A549 (cell line): ENCODE data around the gene FAM20B. TPM values are rescaled to one million over a fixed set of nuclear protein-coding genes. Genes with fewer than 3 reads are reported as not detected.
A peak's percentile ranks its signal among the peaks of the same experiment; 100 is the strongest.

ENCODE experiments used
- ATAC-seq, 2 experiments: fragments of 200-7000 bp in 1 of 2; fragments of >200 bp in 1 of 2; cut with Nextera tagmentation in 1 of 2; cut with Tn5 transposase in 1 of 2; 3 replicates each; pipeline versions ENCODE4 v1.8.0 to v1.9.1; 2018 to 2020; ENCODE audit warnings: mild to moderate bottlenecking in 1 of 2, moderate library complexity in 1 of 2
- CTCF ChIA-PET: fragments of 300-600 bp; sonication (Branson Sonifier 250); formaldehyde crosslinking; extraction: SDS; loops from one replicate; lab custom pipeline; 2021; ENCODE audit warnings: antibody characterized with exemption, inconsistent platforms; lab: Yijun Ruan, JAX
- POLR2A ChIA-PET: fragments of 350-600 bp; formaldehyde crosslinking; extraction: SDS; loops from one replicate; lab custom pipeline; 2021; ENCODE audit warnings: antibody characterized with exemption, inconsistent platforms; lab: Yijun Ruan, JAX
- DNase-seq, 2 experiments: peaks; one replicate each; pipeline versions ENCODE4 v3.0.0 to v3.0.0-alpha.2; 2011 to 2016; ENCODE audit warnings: low read depth in 1 of 2, low spot score in 1 of 2
- FAIRE-seq: peaks from 2 replicates; lab custom pipeline; 2011; peaks lifted over from hg19 to GRCh38; lab: Jason Lieb, UNC
- H3K27ac ChIP-seq, 2 experiments: fragments of >200 bp; sonication (Bioruptor Twin); formaldehyde crosslinking; 3 replicates each; pipeline ENCODE4 v1.5.1; 2016 to 2017
- H3K4me1 ChIP-seq: fragments of >200 bp; sonication (Bioruptor Twin); formaldehyde crosslinking; 3 replicates; pipeline ENCODE4 v1.6.1; 2016
- H3K4me2 ChIP-seq: fragments of >200 bp; sonication (Bioruptor Twin); formaldehyde crosslinking; 3 replicates; pipeline ENCODE4 v1.6.1; 2016
- H3K4me3 ChIP-seq: fragments of >200 bp; sonication (Bioruptor Twin); formaldehyde crosslinking; 3 replicates; pipeline ENCODE4 v1.5.1; 2016
- H3K9me3 ChIP-seq: fragments of >200 bp; sonication (Bioruptor Twin); formaldehyde crosslinking; 3 replicates; pipeline ENCODE4 v1.6.1; 2016
- MAFK ChIP-seq: fragments of 450-650 bp; IDR thresholded peaks from 2 replicates; pipeline ENCODE4 v1.6.1; 2014; ENCODE audit not compliant: partially characterized antibody
- WGBS: methylation state at CpG from one replicate; pipeline ENCODE4 v1.1.6; 2017; ENCODE audit errors: missing lambda C conversion rate; 5-methylcytosine and 5-hydroxymethylcytosine counted together
- polyA plus RNA-seq, 4 experiments: library from polyadenylated mRNA; depleted of rRNA in 3 of 4; stranded (reverse); fragments of >200 nt; fragmentation: RNase III in 1 of 4; extraction: RNeasy Plus Mini Kit Qiagen cat#74134 plus additional on column Dnase treatment in 1 of 4; gene quantifications; 2 replicates in 3 of 4; 3 replicates in 1 of 4; pipeline ENCODE4 v1.2.3, GENCODE V29; 2011 to 2017
- TF ChIP-seq, protein P1 (sequence below): fragments of 200-600 bp; sonication (generic); IDR thresholded peaks from 2 replicates; pipeline ENCODE4 v1.6.1; 2016; ENCODE audit warnings: antibody characterized with exemption, mild to moderate bottlenecking, moderate library complexity

The FAM20B gene
- polyA plus RNA-seq, 2 of the 4 experiments (the other 2 are of a cell fraction), result 24.2 to 35.3 TPM

GRCh38 chr1:179124873-179125272 lies 99.2 kb downstream of the FAM20B start:
- CTCF ChIA-PET, result no interaction called here
- FAIRE-seq, result no peak
- peak; percentile 22 for TF ChIP-seq MAFK
- TF ChIP-seq, protein P1, sequence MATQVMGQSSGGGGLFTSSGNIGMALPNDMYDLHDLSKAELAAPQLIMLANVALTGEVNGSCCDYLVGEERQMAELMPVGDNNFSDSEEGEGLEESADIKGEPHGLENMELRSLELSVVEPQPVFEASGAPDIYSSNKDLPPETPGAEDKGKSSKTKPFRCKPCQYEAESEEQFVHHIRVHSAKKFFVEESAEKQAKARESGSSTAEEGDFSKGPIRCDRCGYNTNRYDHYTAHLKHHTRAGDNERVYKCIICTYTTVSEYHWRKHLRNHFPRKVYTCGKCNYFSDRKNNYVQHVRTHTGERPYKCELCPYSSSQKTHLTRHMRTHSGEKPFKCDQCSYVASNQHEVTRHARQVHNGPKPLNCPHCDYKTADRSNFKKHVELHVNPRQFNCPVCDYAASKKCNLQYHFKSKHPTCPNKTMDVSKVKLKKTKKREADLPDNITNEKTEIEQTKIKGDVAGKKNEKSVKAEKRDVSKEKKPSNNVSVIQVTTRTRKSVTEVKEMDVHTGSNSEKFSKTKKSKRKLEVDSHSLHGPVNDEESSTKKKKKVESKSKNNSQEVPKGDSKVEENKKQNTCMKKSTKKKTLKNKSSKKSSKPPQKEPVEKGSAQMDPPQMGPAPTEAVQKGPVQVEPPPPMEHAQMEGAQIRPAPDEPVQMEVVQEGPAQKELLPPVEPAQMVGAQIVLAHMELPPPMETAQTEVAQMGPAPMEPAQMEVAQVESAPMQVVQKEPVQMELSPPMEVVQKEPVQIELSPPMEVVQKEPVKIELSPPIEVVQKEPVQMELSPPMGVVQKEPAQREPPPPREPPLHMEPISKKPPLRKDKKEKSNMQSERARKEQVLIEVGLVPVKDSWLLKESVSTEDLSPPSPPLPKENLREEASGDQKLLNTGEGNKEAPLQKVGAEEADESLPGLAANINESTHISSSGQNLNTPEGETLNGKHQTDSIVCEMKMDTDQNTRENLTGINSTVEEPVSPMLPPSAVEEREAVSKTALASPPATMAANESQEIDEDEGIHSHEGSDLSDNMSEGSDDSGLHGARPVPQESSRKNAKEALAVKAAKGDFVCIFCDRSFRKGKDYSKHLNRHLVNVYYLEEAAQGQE, result no peak

More at GRCh38 chr1:179124873-179125272, 99.2 kb downstream of the FAM20B start:
- Histone ChIP-seq H3K4me3 (no peak overlapping the region), H3K9me3 (no peaks in the 10 kb centered on the region), H3K4me1 (peaks cover 49% of the 10 kb centered on the region), H3K27ac (peak overlapping the region in 1 of 2 experiments; percentile 43; a peak in 2 of 6 replicates), H3K4me2 (0 out of 3 replicates have a peak overlapping the region, but pooled peaks have one; percentile 5)
- ATAC-seq (peak in 1 of 2 experiments; percentile 7; a peak in 1 of 6 replicates), DNase-seq (no peak)
- POLR2A ChIA-PET, result no interaction called here
- WGBS, result 58% methylated on average over 1 of the region's 1 CpG

Other genes with a start within 250 kb of the FAM20B start
- 0.12 and 0.30 TPM in 2 replicates for gene ANGPTL1, start 154.8 kb upstream of the FAM20B start, polyA plus RNA-seq (2011; rRNA removed)
- not detected in 3 replicates for gene ANGPTL1, start 154.8 kb upstream of the FAM20B start, polyA plus RNA-seq (2017; fragmentation: RNase III; extraction: RNeasy Plus Mini Kit Qiagen cat#74134 plus additional on column Dnase treatment)
- gene TOR3A, start 56.2 kb downstream of the FAM20B start, polyA plus RNA-seq (2011; rRNA removed), result 30.7 and 41.0 TPM in 2 replicates
- 44.5 to 48.9 TPM (median 46.4 TPM) in 3 replicates for gene TOR3A, start 56.2 kb downstream of the FAM20B start, polyA plus RNA-seq (2017; fragmentation: RNase III; extraction: RNeasy Plus Mini Kit Qiagen cat#74134 plus additional on column Dnase treatment)
- gene ABL2, start 203.8 kb downstream of the FAM20B start, polyA plus RNA-seq (2011; rRNA removed), result 12.4 and 15.9 TPM in 2 replicates
- gene ABL2, start 203.8 kb downstream of the FAM20B start, polyA plus RNA-seq (2017; fragmentation: RNase III; extraction: RNeasy Plus Mini Kit Qiagen cat#74134 plus additional on column Dnase treatment), result 12.4 to 18.7 TPM (median 12.9 TPM) in 3 replicates